NCI-H748 treated with DMSO at 0.1 percent for 48 hours (cell line): ENCODE measurements around the gene KCNE3.
"Not testable (repeated sequence)": the region's sequence is repeated elsewhere in the genome, so short reads cannot be mapped to it uniquely, and the experiment has no call there.

Source experiments
- DNase-seq: peaks from one replicate; lab custom pipeline; 2025; lab: John Stamatoyannopoulos, UW

The KCNE3 gene

GRCh38 chr11:74443071-74443864 lies 24.1 kb downstream of the KCNE3 start:
- DNase-seq: peak; percentile 15

GRCh38 chr11:74442636-74443035 lies 24.7 kb downstream of the KCNE3 start:
- no peak for DNase-seq

- no peak for DNase-seq
Measured at GRCh38 chr11:74438681-74439080, 28.7 kb downstream of the KCNE3 start.

GRCh38 chr11:74437441-74438042 lies 29.8 kb downstream of the KCNE3 start:
- DNase-seq: no peak

- DNase-seq: no peak
Measured at GRCh38 chr11:74434528-74434927, 32.8 kb downstream of the KCNE3 start.

- no peak for DNase-seq
Measured at GRCh38 chr11:74429205-74429604, 38.1 kb downstream of the KCNE3 start.

GRCh38 chr11:74427384-74427886 lies 39.9 kb downstream of the KCNE3 start:
- DNase-seq: no peak

- no peak for DNase-seq
Measured at GRCh38 chr11:74425100-74425499, 42.2 kb downstream of the KCNE3 start.

- DNase-seq: peak; percentile 46
Measured at GRCh38 chr11:74418509-74418895, 48.8 kb downstream of the KCNE3 start.

GRCh38 chr11:74417860-74418508 lies 49.4 kb downstream of the KCNE3 start:
- no peak for DNase-seq

GRCh38 chr11:74417379-74417804 lies 50.0 kb downstream of the KCNE3 start:
- DNase-seq: peak; percentile 24

- not testable (repeated sequence) for DNase-seq
Measured at GRCh38 chr11:74416974-74417373, 50.4 kb downstream of the KCNE3 start.

- no peak for DNase-seq
Measured at GRCh38 chr11:74412733-74413359, 54.5 kb downstream of the KCNE3 start.

- no peak for DNase-seq
Measured at GRCh38 chr11:74412321-74412720, 55.0 kb downstream of the KCNE3 start.

GRCh38 chr11:74409633-74410032 lies 57.7 kb downstream of the KCNE3 start:
- DNase-seq: no peak
